Sigmoid colon (tissue), 3 donors: ENCODE measurements around the gene NMRK2.

ENCODE experiments used
- POLR2A ChIP-seq, 2 donors: fragments of 450-650 bp; IDR thresholded peaks; one replicate each; pipeline ENCODE4 v1.6.1; 2016; ENCODE audit warnings: antibody characterized with exemption in 2 of 2, mild to moderate bottlenecking in 2 of 2, moderate library complexity in 2 of 2
- TF ChIP-seq, protein P1 (sequence below), 4 experiments: fragments of 450-650 bp in 3 of 4; fragments of 200-600 bp in 1 of 4; IDR thresholded peaks; one replicate each; pipeline ENCODE4 v1.5.1; 2016 to 2019; ENCODE audit warnings: antibody characterized with exemption in 4 of 4, mild to moderate bottlenecking in 3 of 4, moderate library complexity in 2 of 4

DNA sequence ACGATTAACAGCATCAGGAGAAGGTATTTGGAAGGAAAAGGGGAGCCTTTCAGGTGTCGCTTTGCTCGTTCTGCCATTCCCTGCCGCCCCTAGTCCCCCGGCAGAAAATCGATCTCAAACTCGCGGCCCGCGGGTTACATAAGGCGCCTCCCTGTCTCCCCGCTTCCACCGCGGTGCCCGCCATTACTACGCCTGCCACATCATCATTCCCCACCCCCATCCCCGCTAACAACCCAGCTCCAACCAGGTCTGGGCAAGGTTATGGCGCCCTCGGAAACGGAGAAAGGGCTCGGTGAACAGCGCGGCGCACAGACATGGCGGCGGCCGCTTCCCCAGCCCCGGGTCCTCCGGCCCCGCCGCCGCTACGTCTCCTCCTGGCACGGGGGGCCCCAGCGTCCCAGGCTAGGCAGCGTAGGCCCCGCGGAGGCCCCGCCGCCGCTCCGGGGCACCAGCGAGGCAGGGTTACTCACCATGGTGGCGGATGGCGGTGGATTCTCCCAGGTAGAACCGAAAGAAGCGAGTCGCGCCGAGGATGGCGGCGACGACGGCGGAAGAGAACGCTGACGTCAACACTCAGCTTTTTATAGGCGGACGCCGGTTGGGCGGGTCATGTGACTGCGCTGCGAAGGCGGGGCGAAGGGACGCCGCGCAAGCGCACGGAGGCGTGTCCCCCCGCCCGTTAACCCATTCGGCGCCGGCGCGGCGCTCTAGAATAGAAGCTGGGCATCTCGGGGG, 52.2 kb downstream of the NMRK2 start, which contains the start of gene EEF2:
- TF ChIP-seq, protein P1, sequence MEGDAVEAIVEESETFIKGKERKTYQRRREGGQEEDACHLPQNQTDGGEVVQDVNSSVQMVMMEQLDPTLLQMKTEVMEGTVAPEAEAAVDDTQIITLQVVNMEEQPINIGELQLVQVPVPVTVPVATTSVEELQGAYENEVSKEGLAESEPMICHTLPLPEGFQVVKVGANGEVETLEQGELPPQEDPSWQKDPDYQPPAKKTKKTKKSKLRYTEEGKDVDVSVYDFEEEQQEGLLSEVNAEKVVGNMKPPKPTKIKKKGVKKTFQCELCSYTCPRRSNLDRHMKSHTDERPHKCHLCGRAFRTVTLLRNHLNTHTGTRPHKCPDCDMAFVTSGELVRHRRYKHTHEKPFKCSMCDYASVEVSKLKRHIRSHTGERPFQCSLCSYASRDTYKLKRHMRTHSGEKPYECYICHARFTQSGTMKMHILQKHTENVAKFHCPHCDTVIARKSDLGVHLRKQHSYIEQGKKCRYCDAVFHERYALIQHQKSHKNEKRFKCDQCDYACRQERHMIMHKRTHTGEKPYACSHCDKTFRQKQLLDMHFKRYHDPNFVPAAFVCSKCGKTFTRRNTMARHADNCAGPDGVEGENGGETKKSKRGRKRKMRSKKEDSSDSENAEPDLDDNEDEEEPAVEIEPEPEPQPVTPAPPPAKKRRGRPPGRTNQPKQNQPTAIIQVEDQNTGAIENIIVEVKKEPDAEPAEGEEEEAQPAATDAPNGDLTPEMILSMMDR (IDR thresholded peaks at IDR 0.05): no peak
- peak; percentile 99 for TF ChIP-seq POLR2A (IDR thresholded peaks at IDR 0.05)
